Measurements from ENCODE around the gene PTPN12. TPM values are rescaled to one million over a fixed set of nuclear protein-coding genes. Genes with fewer than 3 reads are reported as not detected.

PTPN12 gene
- total RNA-seq, 4 donors from 2014 or later: 129 to 168 (median 151) TPM

DNA sequence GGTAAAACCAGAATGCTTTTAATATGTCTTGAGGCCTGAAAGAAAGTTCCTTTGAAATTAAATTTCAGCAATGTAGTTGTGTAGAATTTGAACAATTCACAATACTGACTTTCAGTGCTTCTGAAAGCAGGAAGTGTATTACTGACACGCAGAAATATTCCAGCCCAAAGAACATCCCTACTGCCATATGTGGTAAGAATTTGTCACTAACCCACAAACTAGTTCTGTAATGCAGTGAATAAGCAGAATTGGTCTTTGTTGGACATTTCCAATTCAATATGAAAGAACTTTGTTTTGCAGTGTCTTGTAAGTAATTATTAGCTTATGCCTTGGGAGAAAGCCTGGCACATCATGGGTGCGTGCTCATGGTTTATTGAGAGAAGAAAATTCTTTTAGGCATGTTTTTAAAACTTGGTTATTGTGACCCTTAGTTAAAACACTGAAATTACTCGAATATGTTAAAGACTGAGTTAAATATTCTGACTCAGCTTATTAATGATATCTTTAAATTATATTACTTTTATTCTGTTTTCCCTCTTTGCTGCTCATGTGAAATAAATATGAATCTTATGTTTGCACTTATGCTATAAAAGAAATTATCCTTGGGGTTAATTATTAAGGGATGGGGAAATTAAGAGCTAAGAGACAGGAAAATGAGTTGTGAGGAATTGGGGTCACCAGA lies 33.4 kb downstream of the PTPN12 start:
- Histone ChIP-seq H3K27ac (peak overlapping the region; percentile 24 to 85 (median 51)), H3K36me3 (peaks cover 0 to 26% (median 4%) of the 10 kb centered on the region in 3 donors), H3K4me3 (no peak overlapping the region), H3K27me3 (no peaks in the 10 kb centered on the region), H3K9me3 (no peaks in the 10 kb centered on the region), H3K4me1 (peaks cover 0 to 87% (median 24%) of the 10 kb centered on the region in 4 donors)
- no peak for TF ChIP-seq POLR2A (IDR thresholded peaks at IDR 0.05)
- TF ChIP-seq, protein P1, sequence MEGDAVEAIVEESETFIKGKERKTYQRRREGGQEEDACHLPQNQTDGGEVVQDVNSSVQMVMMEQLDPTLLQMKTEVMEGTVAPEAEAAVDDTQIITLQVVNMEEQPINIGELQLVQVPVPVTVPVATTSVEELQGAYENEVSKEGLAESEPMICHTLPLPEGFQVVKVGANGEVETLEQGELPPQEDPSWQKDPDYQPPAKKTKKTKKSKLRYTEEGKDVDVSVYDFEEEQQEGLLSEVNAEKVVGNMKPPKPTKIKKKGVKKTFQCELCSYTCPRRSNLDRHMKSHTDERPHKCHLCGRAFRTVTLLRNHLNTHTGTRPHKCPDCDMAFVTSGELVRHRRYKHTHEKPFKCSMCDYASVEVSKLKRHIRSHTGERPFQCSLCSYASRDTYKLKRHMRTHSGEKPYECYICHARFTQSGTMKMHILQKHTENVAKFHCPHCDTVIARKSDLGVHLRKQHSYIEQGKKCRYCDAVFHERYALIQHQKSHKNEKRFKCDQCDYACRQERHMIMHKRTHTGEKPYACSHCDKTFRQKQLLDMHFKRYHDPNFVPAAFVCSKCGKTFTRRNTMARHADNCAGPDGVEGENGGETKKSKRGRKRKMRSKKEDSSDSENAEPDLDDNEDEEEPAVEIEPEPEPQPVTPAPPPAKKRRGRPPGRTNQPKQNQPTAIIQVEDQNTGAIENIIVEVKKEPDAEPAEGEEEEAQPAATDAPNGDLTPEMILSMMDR (IDR thresholded peaks at IDR 0.05): no peak
- peak; percentile 39 to 73 for TF ChIP-seq EP300 (IDR thresholded peaks at IDR 0.05)
- WGBS, 2 donors: 30 to 44% methylated on average over 3 of the region's 3 CpGs
- DNase-seq (ENCODE audit: low spot score in 2 of 2): no peak

DNA sequence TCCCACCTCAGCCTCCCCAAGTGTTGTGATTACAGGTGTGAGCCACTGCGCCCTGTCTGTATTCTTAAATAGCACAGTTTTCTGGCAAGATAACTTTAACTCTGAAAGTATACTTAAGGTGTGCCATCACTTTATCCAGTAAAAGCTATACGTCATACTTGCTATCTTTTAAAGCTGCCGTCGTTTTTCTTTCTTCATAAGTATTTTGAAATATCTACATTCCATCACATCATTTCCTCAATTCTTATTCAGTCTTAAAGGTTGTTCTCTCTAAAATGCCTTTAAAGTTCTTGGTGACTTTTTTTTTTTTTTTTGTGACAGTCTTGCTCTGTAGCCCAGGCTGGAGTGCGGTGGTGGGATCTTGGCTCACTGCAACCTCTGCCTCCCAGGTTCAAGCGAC lies 34.7 kb downstream of the PTPN12 start:
- H3K9me3 ChIP-seq: no peaks in the 10 kb centered on the region

DNA sequence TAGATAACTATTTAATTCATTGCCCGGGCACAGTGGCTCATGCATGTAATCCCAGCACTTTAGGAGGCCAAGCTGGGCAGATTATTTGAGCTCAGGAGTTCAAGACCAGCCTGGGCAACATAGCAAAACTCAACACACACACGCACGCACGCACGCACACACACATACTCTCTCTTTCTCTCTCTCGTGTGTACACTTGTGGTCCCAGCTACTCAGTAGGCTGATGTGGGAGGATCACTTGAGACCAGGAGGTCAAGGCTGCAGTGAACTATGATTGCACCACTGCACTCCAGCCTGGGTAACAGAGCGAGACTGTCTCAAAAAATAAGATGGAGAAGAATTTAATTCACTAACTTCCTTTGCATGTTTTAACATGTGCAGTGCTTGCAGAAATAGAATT lies 38.1 kb downstream of the PTPN12 start:
- DNase-seq (ENCODE audit: low spot score in 2 of 2): no peak
- peak overlapping the region in 1 of 4 donors; percentile 53 for H3K27ac ChIP-seq
- H3K9me3 ChIP-seq: no peaks in the 10 kb centered on the region
- 56 to 62% methylated on average over 7 of the region's 7 CpGs for WGBS, 2 donors
- peaks cover 0 to 42% (median 4%) of the 10 kb centered on the region in 3 donors for H3K36me3 ChIP-seq
- H3K27me3 ChIP-seq: no peaks in the 10 kb centered on the region
- no peak overlapping the region for H3K4me3 ChIP-seq
- H3K4me1 ChIP-seq: peaks cover 0 to 82% (median 4%) of the 10 kb centered on the region in 4 donors
- TF ChIP-seq, protein P1 (IDR thresholded peaks at IDR 0.05): no peak
- TF ChIP-seq EP300 (IDR thresholded peaks at IDR 0.05) (peak in 1 of 2 donors; percentile 11), POLR2A (IDR thresholded peaks at IDR 0.05) (no peak)

More for the DNA sequence above, 34.7 kb downstream of the PTPN12 start:
- Histone ChIP-seq H3K27ac (peak overlapping the region in 2 of 4 donors; percentile 65 to 85), H3K4me3 (no peak overlapping the region), H3K36me3 (peaks cover 0 to 36% (median 4%) of the 10 kb centered on the region in 3 donors), H3K4me1 (peaks cover 0 to 86% (median 21%) of the 10 kb centered on the region in 4 donors), H3K27me3 (no peaks in the 10 kb centered on the region)
- DNase-seq (ENCODE audit: low spot score in 2 of 2): no peak
- WGBS, 2 donors: 80 to 83% methylated on average over 6 of the region's 6 CpGs
- TF ChIP-seq, protein P1 (IDR thresholded peaks at IDR 0.05): no peak
- TF ChIP-seq POLR2A (IDR thresholded peaks at IDR 0.05) (no peak), EP300 (IDR thresholded peaks at IDR 0.05) (no peak)

DNA sequence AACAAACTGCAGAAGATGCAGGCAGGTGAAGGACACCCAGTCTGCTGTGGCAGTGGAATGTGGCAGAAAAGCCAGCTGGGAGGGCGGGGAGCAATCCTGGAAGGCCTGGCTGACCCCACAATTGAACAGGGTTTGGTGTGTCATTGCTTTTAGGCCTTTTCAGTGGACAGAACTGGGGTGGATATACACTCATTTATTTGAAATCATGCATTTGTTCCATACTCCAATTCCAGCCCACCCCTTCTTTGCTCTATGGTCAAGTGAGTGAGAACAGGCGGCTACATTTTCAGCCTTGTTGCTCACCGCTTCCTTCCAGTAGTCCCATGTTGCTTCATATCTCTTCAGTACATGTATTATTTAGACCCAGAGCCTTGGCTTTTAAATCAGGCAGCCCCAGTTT lies 39.8 kb downstream of the PTPN12 start:
- 93 to 96% methylated on average over 3 of the region's 3 CpGs for WGBS, 2 donors
- H3K27ac ChIP-seq: no peak overlapping the region
- no peak for DNase-seq (ENCODE audit: low spot score in 2 of 2)
- no peaks in the 10 kb centered on the region for H3K27me3 ChIP-seq
- TF ChIP-seq, protein P1 (IDR thresholded peaks at IDR 0.05): no peak
- TF ChIP-seq POLR2A (IDR thresholded peaks at IDR 0.05): no peak
- no peak for TF ChIP-seq EP300 (IDR thresholded peaks at IDR 0.05)
- H3K4me1 ChIP-seq: peaks cover 0 to 71% (median 4%) of the 10 kb centered on the region in 4 donors
- H3K36me3 ChIP-seq: peaks cover 0 to 47% (median 4%) of the 10 kb centered on the region in 3 donors
- H3K4me3 ChIP-seq: no peak overlapping the region
- H3K9me3 ChIP-seq: no peaks in the 10 kb centered on the region

DNA sequence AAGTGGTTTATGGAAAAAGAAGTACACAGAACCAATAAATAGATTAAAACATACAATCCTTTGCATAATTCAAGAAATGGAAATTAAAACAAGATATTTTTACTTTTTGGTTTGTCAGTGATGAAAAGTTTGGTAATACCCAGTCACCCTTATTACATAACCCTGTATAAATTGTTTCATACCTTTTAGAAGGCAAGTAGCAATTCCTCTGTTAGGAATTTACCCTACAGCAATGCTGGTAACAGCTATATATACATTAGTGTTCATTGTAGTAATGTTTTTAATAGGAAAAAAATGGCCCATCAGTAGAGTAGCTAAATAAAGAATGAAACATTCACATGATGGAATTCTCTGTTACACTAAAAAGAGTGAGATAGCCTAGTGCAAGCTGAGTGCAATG lies 42.7 kb downstream of the PTPN12 start:
- no peak for DNase-seq (ENCODE audit: low spot score in 2 of 2)
- TF ChIP-seq EP300 (IDR thresholded peaks at IDR 0.05) (no peak), POLR2A (IDR thresholded peaks at IDR 0.05) (no peak)
- TF ChIP-seq, protein P1 (IDR thresholded peaks at IDR 0.05): no peak
- Histone ChIP-seq H3K27me3 (no peaks in the 10 kb centered on the region), H3K4me3 (no peak overlapping the region), H3K4me1 (peaks cover 0 to 52% (median 4%) of the 10 kb centered on the region in 4 donors), H3K27ac (no peak overlapping the region), H3K36me3 (peaks cover 0 to 39% (median 0%) of the 10 kb centered on the region in 3 donors), H3K9me3 (no peaks in the 10 kb centered on the region)
